Fibroblast of lung (primary cell): ENCODE measurements around the gene EIF4B. TPM values are rescaled to one million over a fixed set of nuclear protein-coding genes. Genes with fewer than 3 reads are reported as not detected.

Source experiments
- DNase-seq, 2 donors: peaks; one replicate each; pipeline versions ENCODE4 v3.0.0 to v3.0.0-alpha.2; 2010; ENCODE audit warnings: low read depth in 2 of 2
- H2AFZ ChIP-seq: 2 replicates; pipeline ENCODE4 v1.5.1; 2012; ENCODE audit warnings: low read length, control low read depth, inconsistent platforms
- H3K27ac ChIP-seq: 2 replicates; pipeline ENCODE4 v1.5.1; 2011; ENCODE audit warnings: low read length, control low read depth; ENCODE audit not compliant: insufficient read depth
- H3K27me3 ChIP-seq: 2 replicates; pipeline ENCODE4 v1.5.1; 2011; ENCODE audit warnings: mild to moderate bottlenecking, low read length; ENCODE audit not compliant: control insufficient read depth, insufficient read depth
- H3K36me3 ChIP-seq: 2 replicates; pipeline ENCODE4 v1.5.1; 2011; ENCODE audit warnings: low read length; ENCODE audit not compliant: control insufficient read depth, insufficient read depth
- H3K4me1 ChIP-seq: 2 replicates; pipeline ENCODE4 v1.5.1; 2011; ENCODE audit warnings: low read length; ENCODE audit not compliant: control insufficient read depth, insufficient read depth; ENCODE audit errors: extremely low read depth
- H3K4me2 ChIP-seq: 2 replicates; pipeline ENCODE4 v1.5.1; 2011; ENCODE audit warnings: low read length, control low read depth; ENCODE audit not compliant: insufficient read depth; ENCODE audit errors: extremely low read depth
- H3K4me3 ChIP-seq, 4 experiments: fragments of 200-600 bp in 1 of 4; sonication (generic) in 1 of 4; replicated peaks in 1 of 4; 2 replicates each; pipeline ENCODE4 v1.5.1; 2011 to 2016; ENCODE audit warnings: low read length in 4 of 4, low read depth in 3 of 4, mild to moderate bottlenecking in 3 of 4, control low read depth in 2 of 4, inconsistent platforms in 1 of 4, mixed read lengths in 1 of 4; ENCODE audit not compliant: insufficient read depth in 1 of 4; ENCODE audit errors: control extremely low read depth in 1 of 4
- H3K79me2 ChIP-seq: 2 replicates; pipeline ENCODE4 v1.5.1; 2012; ENCODE audit warnings: mild to moderate bottlenecking, low read length, inconsistent platforms; ENCODE audit not compliant: control insufficient read depth, insufficient read depth
- H3K9ac ChIP-seq: 2 replicates; pipeline ENCODE4 v1.5.1; 2011; ENCODE audit warnings: mild to moderate bottlenecking, low read length, control low read depth; ENCODE audit not compliant: insufficient read depth
- H3K9me3 ChIP-seq: 2 replicates; pipeline ENCODE4 v1.5.1; 2012; ENCODE audit warnings: low read depth, low read length; ENCODE audit not compliant: control insufficient read depth, insufficient read depth
- H4K20me1 ChIP-seq: 2 replicates; pipeline ENCODE4 v1.5.1; 2011; ENCODE audit warnings: low read length; ENCODE audit not compliant: control insufficient read depth, insufficient read depth; ENCODE audit errors: extremely low read depth
- EZH2 ChIP-seq: IDR thresholded peaks from 2 replicates; pipeline ENCODE4 v1.5.1; 2012; ENCODE audit warnings: low read length, control low read depth, mild to moderate bottlenecking; ENCODE audit errors: missing control alignments
- polyA plus RNA-seq, 2 donors: library from polyadenylated mRNA; depleted of rRNA in 1 of 2; stranded (reverse) in 1 of 2; unstranded in 1 of 2; fragments of >200 nt; gene quantifications; 2 replicates each; pipeline ENCODE4 v1.2.1, GENCODE V29; 2011 to 2012; ENCODE audit warnings: missing spikeins in 1 of 2
- total RNA-seq: library from RNA; depleted of rRNA; stranded (reverse); fragments of >200 nt; gene quantifications from 2 replicates; pipeline ENCODE4 v1.2.1, GENCODE V29; 2014
- TF ChIP-seq, protein P1 (sequence below), 2 donors: IDR thresholded peaks in 1 of 2; conservative IDR thresholded peaks in 1 of 2; 1 replicate in 1 of 2; 2 replicates in 1 of 2; pipeline ENCODE4 v1.5.1; 2011 to 2012; ENCODE audit warnings: low read length in 2 of 2, control low read depth in 1 of 2, inconsistent platforms in 1 of 2, low read depth in 1 of 2, mild to moderate bottlenecking in 1 of 2

EIF4B gene
- total and polyA plus RNA-seq, 2 donors (not counting 1 experiment from before 2014, with no cell fraction given), result 466 to 1,180 TPM

DNA sequence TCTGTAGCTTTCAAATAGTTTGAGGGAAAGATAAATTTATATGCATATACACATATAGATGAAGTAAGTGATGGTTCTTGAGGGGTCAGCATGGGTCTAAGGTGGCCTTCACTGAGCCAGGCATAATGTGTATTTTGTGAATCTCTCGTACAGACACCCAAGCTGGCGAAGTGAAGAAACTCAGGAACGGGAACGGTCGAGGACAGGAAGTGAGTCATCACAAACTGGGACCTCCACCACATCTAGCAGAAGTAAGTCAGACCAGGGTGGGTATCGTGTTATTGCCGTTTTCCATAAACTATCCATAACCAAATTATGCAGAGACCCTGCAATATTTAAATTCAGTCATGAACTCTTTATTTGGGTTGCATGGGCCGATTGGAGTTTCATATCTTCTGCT lies 28.2 kb downstream of the EIF4B start:
- H3K79me2 ChIP-seq, result no peaks in the 10 kb centered on the region
- no peak overlapping the region for H3K4me3 ChIP-seq
- no peak overlapping the region for H2AFZ ChIP-seq
- no peak for DNase-seq
- peaks cover 3% of the 10 kb centered on the region for H3K4me1 ChIP-seq
- no peak overlapping the region for H3K4me2 ChIP-seq
- H4K20me1 ChIP-seq, result no peaks in the 10 kb centered on the region
- H3K36me3 ChIP-seq, result peaks cover 30% of the 10 kb centered on the region
- H3K27me3 ChIP-seq, result no peaks in the 10 kb centered on the region
- TF ChIP-seq EZH2, result no peak
- TF ChIP-seq, protein P1, sequence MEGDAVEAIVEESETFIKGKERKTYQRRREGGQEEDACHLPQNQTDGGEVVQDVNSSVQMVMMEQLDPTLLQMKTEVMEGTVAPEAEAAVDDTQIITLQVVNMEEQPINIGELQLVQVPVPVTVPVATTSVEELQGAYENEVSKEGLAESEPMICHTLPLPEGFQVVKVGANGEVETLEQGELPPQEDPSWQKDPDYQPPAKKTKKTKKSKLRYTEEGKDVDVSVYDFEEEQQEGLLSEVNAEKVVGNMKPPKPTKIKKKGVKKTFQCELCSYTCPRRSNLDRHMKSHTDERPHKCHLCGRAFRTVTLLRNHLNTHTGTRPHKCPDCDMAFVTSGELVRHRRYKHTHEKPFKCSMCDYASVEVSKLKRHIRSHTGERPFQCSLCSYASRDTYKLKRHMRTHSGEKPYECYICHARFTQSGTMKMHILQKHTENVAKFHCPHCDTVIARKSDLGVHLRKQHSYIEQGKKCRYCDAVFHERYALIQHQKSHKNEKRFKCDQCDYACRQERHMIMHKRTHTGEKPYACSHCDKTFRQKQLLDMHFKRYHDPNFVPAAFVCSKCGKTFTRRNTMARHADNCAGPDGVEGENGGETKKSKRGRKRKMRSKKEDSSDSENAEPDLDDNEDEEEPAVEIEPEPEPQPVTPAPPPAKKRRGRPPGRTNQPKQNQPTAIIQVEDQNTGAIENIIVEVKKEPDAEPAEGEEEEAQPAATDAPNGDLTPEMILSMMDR (conservative IDR thresholded peaks at IDR 0.05 in 1 of 2, IDR thresholded peaks at IDR 0.05 in 1 of 2; ENCODE audit: low read depth in 1 of 2, low read length in 2 of 2), result no peak
- no peak overlapping the region for H3K27ac ChIP-seq
- H3K9ac ChIP-seq, result no peak overlapping the region
- H3K9me3 ChIP-seq, result no peaks in the 10 kb centered on the region

DNA sequence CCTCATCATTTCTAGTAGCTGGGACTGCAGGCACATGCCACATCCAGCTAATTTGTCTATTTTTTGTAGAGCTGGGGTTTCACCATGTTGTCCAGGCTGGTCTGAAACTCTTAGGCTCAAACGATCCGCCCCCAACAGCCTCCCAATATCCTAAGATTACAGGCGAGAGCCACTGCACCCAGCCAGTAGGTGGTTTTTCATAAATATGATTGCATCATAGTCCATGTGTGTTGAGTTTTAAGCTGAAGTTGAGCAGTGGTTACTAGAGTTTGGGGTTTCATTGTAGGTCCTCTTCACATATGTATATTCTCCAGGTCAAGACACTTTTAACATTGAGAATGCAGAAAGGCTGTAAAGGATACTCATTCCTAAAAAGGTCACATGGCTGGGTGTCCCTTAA lies 30.5 kb downstream of the EIF4B start:
- TF ChIP-seq, protein P1 (conservative IDR thresholded peaks at IDR 0.05 in 1 of 2, IDR thresholded peaks at IDR 0.05 in 1 of 2; ENCODE audit: low read depth in 1 of 2, low read length in 2 of 2), result no peak
- no peak for TF ChIP-seq EZH2
- no peak overlapping the region for H3K4me3 ChIP-seq
- no peak overlapping the region for H3K27ac ChIP-seq
- no peak overlapping the region for H3K4me2 ChIP-seq
- H4K20me1 ChIP-seq, result no peaks in the 10 kb centered on the region
- no peaks in the 10 kb centered on the region for H3K79me2 ChIP-seq
- no peak overlapping the region for H2AFZ ChIP-seq
- DNase-seq, result no peak
- no peak overlapping the region for H3K9ac ChIP-seq
- no peaks in the 10 kb centered on the region for H3K9me3 ChIP-seq
- no peaks in the 10 kb centered on the region for H3K27me3 ChIP-seq
- H3K36me3 ChIP-seq, result peaks cover 30% of the 10 kb centered on the region
- peaks cover 3% of the 10 kb centered on the region for H3K4me1 ChIP-seq

DNA sequence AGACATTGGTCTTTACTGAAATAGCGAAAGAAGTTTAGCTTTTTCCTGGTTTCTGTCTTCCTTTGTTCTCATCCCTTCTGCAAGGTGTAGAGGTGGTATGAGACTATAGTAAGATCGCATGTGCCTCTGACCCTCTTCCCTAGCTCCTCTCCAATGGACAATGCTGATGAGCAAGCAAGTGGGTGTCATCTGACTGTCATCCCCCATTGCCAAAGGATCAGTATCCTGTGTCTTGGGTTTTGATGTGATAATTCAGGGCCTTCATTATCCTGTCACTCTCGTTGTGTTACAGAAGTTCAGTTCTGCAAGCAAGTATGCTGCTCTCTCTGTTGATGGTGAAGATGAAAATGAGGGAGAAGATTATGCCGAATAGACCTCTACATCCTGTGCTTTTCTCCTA lies 33.6 kb downstream of the EIF4B start:
- Histone ChIP-seq H3K4me1 (peaks cover 4% of the 10 kb centered on the region), H3K27me3 (no peaks in the 10 kb centered on the region), H3K4me3 (no peak overlapping the region), H4K20me1 (no peaks in the 10 kb centered on the region), H2AFZ (no peak overlapping the region), H3K36me3 (peaks cover 23% of the 10 kb centered on the region), H3K27ac (no peak overlapping the region), H3K9ac (no peak overlapping the region), H3K79me2 (no peaks in the 10 kb centered on the region), H3K9me3 (no peaks in the 10 kb centered on the region), H3K4me2 (no peak overlapping the region)
- TF ChIP-seq EZH2, result no peak
- TF ChIP-seq, protein P1 (conservative IDR thresholded peaks at IDR 0.05 in 1 of 2, IDR thresholded peaks at IDR 0.05 in 1 of 2; ENCODE audit: low read depth in 1 of 2, low read length in 2 of 2), result no peak
- no peak for DNase-seq
